A204.1 (cell line): ENCODE data around the gene DPP6.

Experiments
- FAIRE-seq: peaks from 2 replicates; lab custom pipeline; 2012; peaks lifted over from hg19 to GRCh38; lab: Jason Lieb, UNC

Gene DPP6

DNA sequence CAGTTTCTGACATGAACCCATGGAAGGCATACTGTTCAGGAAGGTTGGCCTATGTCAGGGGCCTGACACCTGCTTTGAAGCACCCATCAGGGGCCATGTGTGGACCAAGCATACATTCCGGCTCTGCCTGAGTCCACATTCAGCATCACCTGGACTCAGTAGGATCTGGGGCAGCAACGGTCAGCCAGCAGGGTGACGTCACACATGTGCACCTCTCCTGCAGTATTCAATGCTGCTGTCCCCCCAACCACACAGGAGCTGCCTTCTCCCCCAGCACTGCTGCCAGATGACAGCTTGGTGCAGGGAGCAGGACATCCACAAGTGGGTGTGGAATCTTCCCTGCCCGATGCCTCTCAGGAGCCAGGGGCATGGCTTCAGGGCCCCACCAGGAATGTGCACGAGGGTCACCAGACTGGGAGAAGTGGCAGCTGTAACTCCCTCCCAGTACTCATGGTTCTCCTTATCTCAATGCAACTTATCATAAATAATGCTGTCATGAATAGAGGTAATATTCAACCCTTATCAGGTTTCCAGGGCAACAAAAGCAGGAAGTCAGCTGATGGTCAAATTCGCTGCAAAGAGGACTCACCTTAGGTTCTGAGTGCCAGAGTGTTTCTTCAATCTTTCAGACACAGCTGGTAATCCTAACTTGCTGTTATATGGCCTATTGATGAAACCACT is 657.8 kb downstream of the DPP6 start:
- no peak for FAIRE-seq

DNA sequence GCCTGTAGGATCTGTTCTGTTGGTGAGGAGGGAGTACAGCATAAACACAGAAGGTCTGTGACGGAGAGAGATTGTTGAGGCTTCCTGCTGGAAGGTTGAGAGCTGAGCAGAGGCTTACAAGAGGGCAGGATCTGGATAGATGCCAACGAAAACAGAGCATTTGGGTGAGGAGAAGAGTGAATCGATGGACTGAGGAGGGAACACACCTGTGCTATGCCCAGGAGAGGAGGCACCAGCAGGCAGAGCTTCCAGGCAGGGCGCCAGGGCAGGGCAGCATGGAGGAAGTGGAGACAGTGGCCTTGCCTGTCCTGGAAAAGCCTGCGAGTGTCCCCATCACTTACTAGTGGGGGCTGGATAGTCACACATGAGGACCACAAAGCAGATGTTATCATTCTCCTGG is 667.8 kb downstream of the DPP6 start:
- no peak for FAIRE-seq

- no peak for FAIRE-seq
Observed at GRCh38 chr7:154721086-154721485, 668.9 kb downstream of the DPP6 start.

DNA sequence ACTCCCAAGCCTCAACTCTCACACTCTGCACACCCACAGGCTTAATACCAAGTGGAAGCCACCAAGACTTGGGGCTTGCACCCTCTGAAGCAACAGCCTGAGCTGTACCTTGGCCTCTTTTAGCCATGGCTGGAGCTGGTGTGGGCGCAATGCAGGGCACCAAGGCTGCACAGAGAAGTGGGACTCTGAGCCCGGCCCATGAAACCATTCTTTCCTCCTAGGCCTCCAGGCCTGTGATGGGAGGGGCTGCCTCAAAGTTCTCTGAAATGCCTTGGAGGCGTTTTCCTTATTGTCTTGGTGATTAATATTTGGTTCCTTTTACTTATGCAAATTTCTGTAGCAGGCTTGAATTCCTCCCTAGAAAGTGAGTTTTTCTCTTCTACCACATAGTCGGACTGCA is 674.2 kb downstream of the DPP6 start:
- FAIRE-seq: no peak

- FAIRE-seq: no peak
Observed at GRCh38 chr7:154729056-154729455, 676.9 kb downstream of the DPP6 start.

GRCh38 chr7:154735766-154736165 is 683.6 kb downstream of the DPP6 start:
- no peak for FAIRE-seq

DNA sequence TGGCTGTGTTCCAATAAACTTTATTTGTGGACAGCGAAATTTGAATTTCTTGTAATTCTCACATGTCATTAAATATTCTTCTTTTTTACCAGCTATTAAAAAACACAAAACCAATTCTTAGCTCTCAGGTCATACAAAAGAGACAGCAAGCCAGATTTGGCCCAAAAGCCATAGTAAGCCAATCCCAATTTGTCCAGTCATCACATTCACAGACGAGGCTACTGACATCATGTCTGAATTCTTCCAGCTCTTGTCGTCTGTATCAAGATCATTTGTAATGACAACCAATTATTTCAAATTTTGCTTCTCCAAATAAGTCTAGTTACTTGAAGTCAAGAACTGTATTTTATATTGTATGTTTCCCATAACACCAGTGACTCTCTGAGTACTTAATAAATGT is 684.2 kb downstream of the DPP6 start:
- FAIRE-seq: no peak

GRCh38 chr7:154738216-154738615 is 686.0 kb downstream of the DPP6 start:
- no peak for FAIRE-seq

- FAIRE-seq: no peak
Observed at GRCh38 chr7:154741131-154741530, 688.9 kb downstream of the DPP6 start.

GRCh38 chr7:154743206-154743605 is 691.0 kb downstream of the DPP6 start:
- FAIRE-seq: no peak

DNA sequence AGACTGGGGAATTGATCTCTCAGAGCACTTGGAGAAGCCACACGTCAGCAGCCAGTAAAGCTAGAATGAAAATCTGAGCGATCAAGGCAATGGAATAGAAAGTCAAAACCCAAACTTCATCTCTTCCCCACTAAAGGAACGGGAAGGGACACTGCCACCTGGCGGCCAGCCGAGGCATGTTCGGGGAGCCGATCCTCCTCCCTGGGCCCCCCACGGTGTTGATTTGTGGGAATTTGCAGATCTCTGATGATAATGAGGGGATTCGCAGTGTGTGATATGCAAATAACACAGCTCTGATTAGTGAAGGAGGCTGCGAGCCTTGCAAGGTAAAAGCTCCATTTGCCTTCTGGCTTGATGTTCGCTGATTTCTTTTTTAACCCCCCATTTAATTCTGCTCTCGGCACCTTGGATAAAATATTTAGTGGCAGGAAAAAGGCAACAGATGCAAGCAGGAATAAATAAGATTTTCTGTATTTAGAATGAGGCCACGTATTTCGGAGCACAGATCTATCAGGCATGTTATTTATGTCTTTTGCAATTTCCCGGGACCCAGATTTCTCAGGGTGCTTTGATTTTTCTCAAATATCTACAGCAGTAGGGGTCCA is 692.2 kb downstream of the DPP6 start:
- FAIRE-seq: peak; percentile 87

DNA sequence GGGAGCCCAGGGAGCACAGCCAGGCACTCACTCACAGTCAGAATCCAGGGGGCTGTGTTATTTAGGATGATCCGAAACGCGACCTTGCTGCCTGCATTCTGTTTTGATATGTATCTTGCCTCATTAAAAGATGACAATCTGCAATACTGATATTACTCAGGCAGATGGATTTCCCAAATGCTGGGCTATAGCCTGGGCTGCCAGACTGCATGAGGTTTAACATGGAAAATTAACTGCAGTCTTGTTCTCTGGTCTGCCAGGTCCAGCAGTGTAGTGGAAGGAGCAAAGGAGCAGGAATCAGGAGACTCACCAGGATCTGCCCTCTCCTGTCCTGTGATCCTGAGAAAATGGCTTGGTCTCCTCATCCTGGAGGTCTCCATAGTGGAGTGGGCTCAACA is 692.7 kb downstream of the DPP6 start:
- no peak for FAIRE-seq

DNA sequence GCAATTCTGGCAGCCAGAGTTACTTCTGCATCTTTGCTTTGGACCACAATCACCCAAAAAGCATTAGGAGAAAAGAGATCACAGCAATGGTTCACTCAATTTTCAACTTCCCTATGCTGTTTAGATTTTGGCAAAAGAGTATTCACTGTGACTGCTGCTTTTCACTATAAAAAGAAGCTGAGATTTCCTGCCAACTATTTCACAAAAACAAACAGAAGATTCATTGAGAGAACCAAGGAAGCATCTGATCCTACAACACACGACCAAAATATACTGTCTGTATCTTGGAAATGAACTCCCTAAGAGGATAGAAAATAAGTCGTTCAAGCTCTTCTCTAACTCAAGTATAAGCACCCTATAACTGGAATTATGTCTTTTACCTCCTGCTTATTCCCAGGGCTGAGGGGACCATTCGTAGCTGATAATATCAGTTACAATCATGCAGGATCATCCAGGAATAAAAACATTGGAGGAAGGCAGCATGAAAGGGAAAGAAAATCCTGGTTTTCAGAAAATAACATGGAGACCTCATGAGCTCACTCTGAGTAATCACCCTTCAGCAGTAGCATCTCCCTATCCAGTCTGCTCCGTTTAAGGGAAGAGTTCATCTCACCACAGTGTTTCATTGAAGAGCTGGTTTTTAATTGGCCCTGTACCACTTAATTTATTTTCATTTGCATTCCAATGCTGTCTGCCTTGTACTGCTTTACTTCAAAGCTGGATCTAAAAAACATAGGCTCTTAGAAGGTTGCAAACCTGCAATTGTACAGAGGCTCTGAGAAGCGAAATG is 694.6 kb downstream of the DPP6 start:
- no peak for FAIRE-seq

DNA sequence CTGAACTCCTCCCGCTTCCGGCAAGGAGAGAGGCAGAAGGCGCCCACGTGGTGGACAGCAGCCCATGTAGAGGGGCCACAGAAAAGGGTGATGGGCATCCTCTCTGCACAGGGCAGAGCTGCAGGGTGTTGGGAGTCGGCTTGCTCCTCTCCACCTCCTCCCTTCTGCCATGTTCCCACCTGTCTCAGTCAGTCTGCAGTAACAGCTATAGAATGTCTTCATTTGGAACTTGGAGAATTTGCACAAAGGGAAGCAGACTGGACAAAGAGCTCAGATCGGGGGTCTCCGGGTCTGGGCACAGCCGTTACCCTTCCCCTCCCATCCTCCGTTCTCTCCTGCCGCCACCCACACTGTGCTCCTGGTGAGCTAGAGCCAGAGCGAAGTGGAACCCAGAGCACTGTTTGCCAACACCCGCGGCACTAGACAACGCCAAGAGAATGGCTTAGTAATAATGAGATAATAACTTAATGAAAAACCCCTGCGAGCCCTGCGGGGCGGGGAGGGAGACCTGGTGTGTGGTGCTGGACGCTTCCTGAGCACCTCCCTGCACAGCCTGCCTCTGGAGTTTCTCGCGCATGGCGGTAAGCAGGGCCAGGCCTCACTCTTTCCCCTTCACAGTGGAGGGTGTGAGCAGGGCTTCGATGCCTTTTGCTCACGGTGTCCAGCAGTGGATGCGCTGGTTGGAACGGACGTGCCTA is 696.0 kb downstream of the DPP6 start:
- FAIRE-seq: no peak

GRCh38 chr7:154750353-154750801 is 698.2 kb downstream of the DPP6 start:
- FAIRE-seq: no peak

GRCh38 chr7:154753226-154753625 is 701.0 kb downstream of the DPP6 start:
- no peak for FAIRE-seq

- no peak for FAIRE-seq
Observed at GRCh38 chr7:154757756-154758155, 705.6 kb downstream of the DPP6 start.

- no peak for FAIRE-seq
Observed at GRCh38 chr7:154759989-154760388, 707.8 kb downstream of the DPP6 start.

- no peak for FAIRE-seq
Observed at GRCh38 chr7:154765118-154765517, 712.9 kb downstream of the DPP6 start.

- FAIRE-seq: no peak
Observed at GRCh38 chr7:154767142-154767541, 714.9 kb downstream of the DPP6 start.

GRCh38 chr7:154767821-154768415 is 715.7 kb downstream of the DPP6 start:
- FAIRE-seq: no peak

- FAIRE-seq: no peak
Observed at GRCh38 chr7:154769001-154769400, 716.8 kb downstream of the DPP6 start.
